Right renal cortex interstitium (tissue), 3 donors: Measurements from ENCODE around the gene POR. TPM values are rescaled to one million over a fixed set of nuclear protein-coding genes. Genes with fewer than 3 reads are reported as not detected.
A peak's percentile ranks its signal among the peaks of the same experiment; 100 is the strongest.
"Not testable (repeated sequence)": the region's sequence is repeated elsewhere in the genome, so short reads cannot be mapped to it uniquely, and the experiment has no call there.

Source experiments
- DNase-seq, 3 donors: peaks; one replicate each; pipeline ENCODE4 v3.0.0-alpha.2; 2013; ENCODE audit warnings: low read depth in 3 of 3, low spot score in 2 of 3
- polyA plus RNA-seq, 3 donors: library from polyadenylated mRNA; unstranded; fragments of 120-200 nt; gene quantifications; one replicate each; pipeline ENCODE4 v1.2.1, GENCODE V29; 2013; ENCODE audit not compliant: insufficient read length in 3 of 3

POR gene
- polyA plus RNA-seq, 3 donors, result 53.9 to 56.4 (median 55.2) TPM

- no peak for DNase-seq
These were observed 95.0 kb downstream of the POR start for GRCh38 chr7:76009672-76010600.

DNA sequence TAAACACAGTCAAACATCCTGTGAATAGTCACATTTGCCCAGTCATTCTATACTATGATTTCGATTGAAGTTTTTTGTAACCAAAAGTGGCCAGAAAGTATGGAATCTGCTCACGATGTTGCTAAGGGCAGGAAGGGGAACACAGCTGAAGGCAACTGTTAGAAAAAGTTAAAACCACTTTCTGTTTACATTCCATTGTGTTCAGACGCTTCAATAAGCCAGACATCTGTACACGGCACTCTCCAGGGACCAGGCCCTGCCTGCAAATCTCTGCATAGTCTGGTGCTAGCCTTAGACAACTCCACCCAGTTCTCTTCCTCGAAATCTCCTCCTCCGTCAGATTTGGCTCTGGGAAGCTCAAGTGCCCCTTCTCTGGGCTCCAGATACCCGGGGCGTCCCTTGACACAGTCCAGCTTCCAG is 96.5 kb downstream of the POR start:
- DNase-seq, result no peak

DNA sequence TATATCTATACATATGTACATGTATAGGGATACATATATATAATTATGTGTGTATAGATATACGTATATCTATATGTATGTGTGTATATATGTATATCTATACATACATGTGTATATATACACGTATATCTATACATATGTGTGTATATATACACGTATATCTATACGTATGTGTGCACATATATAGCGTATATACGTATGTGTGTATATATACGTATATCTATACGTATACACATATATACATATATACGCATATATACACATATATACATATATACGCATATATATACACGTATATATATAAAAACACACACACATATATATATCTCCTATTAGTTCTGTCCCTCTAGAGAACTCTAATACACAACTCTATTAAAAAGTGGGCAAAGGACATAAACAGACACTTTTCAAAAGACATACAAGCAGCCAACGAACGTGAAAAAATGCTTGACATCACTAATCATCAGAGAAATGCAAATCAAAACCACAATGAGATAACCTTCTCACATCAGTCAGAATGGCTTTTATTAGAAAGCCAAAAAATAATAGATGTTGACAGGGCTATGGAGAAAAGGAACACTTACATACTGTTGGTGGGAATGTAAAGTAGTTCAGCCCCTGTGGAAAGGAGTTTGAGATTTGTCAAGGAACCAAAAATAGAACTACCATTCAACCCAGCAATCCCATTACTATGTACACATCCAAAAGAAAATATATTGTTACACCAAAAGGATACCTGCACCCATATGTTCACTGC is 101.4 kb downstream of the POR start:
- DNase-seq, result no peak

DNA sequence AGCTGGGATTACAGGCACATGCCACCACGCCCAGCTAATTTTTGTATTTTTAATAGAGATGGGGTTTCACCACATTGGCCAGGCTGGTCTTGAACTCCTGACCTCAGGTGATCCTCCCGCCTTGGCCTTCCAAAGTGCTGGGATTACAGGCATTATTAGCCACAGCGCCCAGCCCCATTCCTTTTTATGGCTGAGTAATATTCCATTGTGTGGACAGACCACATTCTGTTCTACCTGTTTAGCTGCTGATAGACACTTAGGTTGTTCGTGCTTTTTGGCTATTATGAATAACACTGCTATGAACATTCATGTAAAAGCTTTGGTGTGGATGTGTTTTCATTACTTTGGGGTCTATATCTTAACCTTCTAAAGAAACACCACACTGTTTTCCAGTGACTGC is 103.6 kb downstream of the POR start:
- DNase-seq, result not testable (repeated sequence)

DNA sequence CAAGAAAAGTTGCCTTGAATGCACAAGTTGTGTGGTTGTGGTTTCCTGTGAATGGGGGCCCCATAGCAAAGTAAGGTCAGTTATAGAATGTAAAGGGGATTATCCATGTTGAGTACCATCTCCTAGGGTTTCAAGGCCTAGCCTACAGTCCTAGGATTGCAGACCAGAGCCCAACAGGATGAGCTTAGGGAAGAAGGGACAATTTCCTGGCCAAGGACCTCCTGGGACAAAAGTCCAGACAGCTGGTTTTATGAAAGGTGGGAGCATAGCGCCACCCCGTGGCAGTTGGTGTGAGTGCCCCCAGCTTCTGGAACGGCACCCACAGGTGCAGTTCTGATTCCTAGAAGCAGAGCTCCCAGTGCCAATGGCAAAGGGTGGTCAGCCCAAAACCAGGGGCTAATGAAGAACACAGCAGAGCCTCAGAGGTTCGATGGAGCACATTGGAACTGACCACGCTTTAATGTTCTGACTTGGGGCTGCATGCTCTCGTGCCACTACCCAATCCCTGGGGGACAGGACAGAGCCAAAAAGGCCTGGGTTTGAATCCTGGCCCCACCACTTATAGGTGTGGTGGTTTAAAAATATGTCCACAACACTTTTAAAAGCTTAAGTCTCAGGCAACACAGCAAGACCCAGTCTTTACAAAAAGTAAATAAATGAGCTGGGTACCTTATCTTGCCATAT is 105.2 kb downstream of the POR start:
- DNase-seq, result peak; percentile 25 to 53 (median 29)

- DNase-seq, result no peak
These were observed 107.2 kb downstream of the POR start for GRCh38 chr7:76022026-76022780.

GRCh38 chr7:76023002-76023401 is 108.0 kb downstream of the POR start:
- DNase-seq, result no peak

- DNase-seq, result not testable (repeated sequence)
These were observed 114.7 kb downstream of the POR start for GRCh38 chr7:76029682-76030081.

DNA sequence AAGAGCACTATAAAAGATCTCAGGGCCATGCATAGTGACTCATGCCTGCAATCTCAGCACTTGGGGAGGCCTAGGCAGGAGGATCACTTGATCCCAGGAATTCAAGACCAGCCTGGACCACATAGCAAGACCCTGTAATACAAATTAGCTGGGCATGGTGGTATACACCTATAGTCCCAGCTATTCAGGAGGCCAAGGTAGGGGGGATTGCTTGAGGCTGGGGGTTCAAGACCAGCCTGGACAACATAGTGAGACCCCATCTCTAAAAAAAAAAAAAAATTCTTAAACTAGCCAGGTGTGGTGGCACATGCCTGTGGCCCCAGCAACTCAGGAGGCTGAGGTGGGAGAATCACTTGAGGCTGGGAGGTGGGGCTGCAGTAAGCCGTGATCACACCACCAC is 117.0 kb downstream of the POR start:
- DNase-seq, result no peak

Other genes starting within 250 kb of the POR start
- gene HIP1, start 176.2 kb upstream of the POR start, polyA plus RNA-seq, result 10 to 100 TPM; 34.5 to 38.7 (median 37.6) TPM
- gene CCL26, start 142.9 kb upstream of the POR start, polyA plus RNA-seq, result not detected
- gene CCL24, start 101.3 kb upstream of the POR start, polyA plus RNA-seq, result under 1 TPM in 1 of 3 donors, not detected in 2; 0.36 TPM
- gene RHBDD2, start 36.1 kb upstream of the POR start, polyA plus RNA-seq, result 10 to 100 TPM; 55.4 to 65.8 (median 55.4) TPM
- 10 to 100 TPM; 50.8 to 63.5 (median 62.2) TPM for gene TMEM120A, start 79.4 kb downstream of the POR start, polyA plus RNA-seq
- 10 to 100 TPM; 42.8 to 54.1 (median 53.0) TPM for gene STYXL1, start 132.8 kb downstream of the POR start, polyA plus RNA-seq
- gene MDH2, start 133.0 kb downstream of the POR start, polyA plus RNA-seq, result 100 to 1,000 TPM; 204 to 221 (median 212) TPM